BLaER1 (cell line): Measurements from ENCODE around the gene GRPR.
"Not testable (repeated sequence)": the region's sequence is repeated elsewhere in the genome, so short reads cannot be mapped to it uniquely, and the experiment has no call there.

ENCODE experiments used
- H3K27ac ChIP-seq: shearing (Covaris generic); formaldehyde crosslinking; 2 replicates; pipeline ENCODE4 v1.8.1; 2022
- H3K27me3 ChIP-seq: shearing (Covaris generic); formaldehyde crosslinking; 2 replicates; pipeline ENCODE4 v1.8.1; 2022
- H3K36me3 ChIP-seq: shearing (Covaris generic); formaldehyde crosslinking; 2 replicates; pipeline ENCODE4 v1.8.1; 2022
- H3K4me1 ChIP-seq: shearing (Covaris generic); formaldehyde crosslinking; 2 replicates; pipeline ENCODE4 v1.8.1; 2022
- H3K4me2 ChIP-seq: shearing (Covaris generic); formaldehyde crosslinking; 2 replicates; pipeline ENCODE4 v1.8.1; 2022
- H3K4me3 ChIP-seq: shearing (Covaris generic); formaldehyde crosslinking; 2 replicates; pipeline ENCODE4 v1.8.1; 2022
- H3K9ac ChIP-seq: shearing (Covaris generic); formaldehyde crosslinking; 2 replicates; pipeline ENCODE4 v1.8.1; 2022
- H3K9me3 ChIP-seq: shearing (Covaris generic); formaldehyde crosslinking; 2 replicates; pipeline ENCODE4 v1.8.1; 2022
- H4K20me1 ChIP-seq: shearing (Covaris generic); formaldehyde crosslinking; 2 replicates; pipeline ENCODE4 v1.8.1; 2022
- Cebpa-rat ChIP-seq: shearing (Covaris generic); IDR thresholded peaks from 2 replicates; pipeline ENCODE4 v1.8.1; 2022

The GRPR gene

GRCh38 chrX:16134936-16135335 lies 11.6 kb downstream of the GRPR start:
- Histone ChIP-seq H3K9ac (no peak overlapping the region), H3K9me3 (no peaks in the 10 kb centered on the region), H3K4me2 (no peak overlapping the region), H3K36me3 (no peaks in the 10 kb centered on the region), H4K20me1 (no peaks in the 10 kb centered on the region), H3K27ac (no peak overlapping the region), H3K4me3 (no peak overlapping the region), H3K27me3 (peaks cover 95% of the 10 kb centered on the region), H3K4me1 (no peaks in the 10 kb centered on the region)
- no peak for TF ChIP-seq Cebpa-rat

GRCh38 chrX:16136080-16136479 lies 12.7 kb downstream of the GRPR start:
- Histone ChIP-seq H3K9ac (no peak overlapping the region), H3K27ac (no peak overlapping the region), H3K9me3 (no peaks in the 10 kb centered on the region), H3K27me3 (peaks cover 94% of the 10 kb centered on the region), H3K4me3 (no peak overlapping the region), H3K4me1 (no peaks in the 10 kb centered on the region), H3K4me2 (no peak overlapping the region), H4K20me1 (no peaks in the 10 kb centered on the region; the same call in 1 of the 2 replicates), H3K36me3 (no peaks in the 10 kb centered on the region)
- no peak for TF ChIP-seq Cebpa-rat

GRCh38 chrX:16137416-16138107 lies 14.2 kb downstream of the GRPR start:
- no peaks in the 10 kb centered on the region for H3K36me3 ChIP-seq

GRCh38 chrX:16138108-16138427 lies 14.7 kb downstream of the GRPR start:
- H3K4me3 ChIP-seq: no peak overlapping the region
- H3K27me3 ChIP-seq: peaks cover 91% of the 10 kb centered on the region
- H3K36me3 ChIP-seq: no peaks in the 10 kb centered on the region

More at GRCh38 chrX:16137416-16138107, 14.2 kb downstream of the GRPR start:
- no peak for TF ChIP-seq Cebpa-rat
- Histone ChIP-seq H3K4me1 (no peaks in the 10 kb centered on the region), H4K20me1 (no peaks in the 10 kb centered on the region; the same call in 1 of the 2 replicates), H3K9ac (no peak overlapping the region), H3K27me3 (peaks cover 89% of the 10 kb centered on the region), H3K4me3 (no peak overlapping the region), H3K4me2 (no peak overlapping the region), H3K9me3 (no peaks in the 10 kb centered on the region), H3K27ac (no peak overlapping the region)

GRCh38 chrX:16140448-16140847 lies 17.1 kb downstream of the GRPR start:
- no peak for TF ChIP-seq Cebpa-rat
- Histone ChIP-seq H3K27me3 (peaks cover 91% of the 10 kb centered on the region), H3K4me3 (no peak overlapping the region), H3K36me3 (no peaks in the 10 kb centered on the region), H3K9me3 (peaks cover 4% of the 10 kb centered on the region; the same call in 1 of the 2 replicates), H3K27ac (no peak overlapping the region), H3K4me2 (no peak overlapping the region), H4K20me1 (no peaks in the 10 kb centered on the region; the same call in 1 of the 2 replicates), H3K9ac (no peak overlapping the region), H3K4me1 (no peaks in the 10 kb centered on the region)

More at GRCh38 chrX:16138108-16138427, 14.7 kb downstream of the GRPR start:
- Histone ChIP-seq H3K4me2 (no peak overlapping the region), H3K9me3 (no peaks in the 10 kb centered on the region), H3K4me1 (no peaks in the 10 kb centered on the region), H3K27ac (no peak overlapping the region), H4K20me1 (no peaks in the 10 kb centered on the region; the same call in 1 of the 2 replicates), H3K9ac (no peak overlapping the region)
- no peak for TF ChIP-seq Cebpa-rat

- no peak for TF ChIP-seq Cebpa-rat
- Histone ChIP-seq H3K36me3 (no peaks in the 10 kb centered on the region), H3K4me2 (no peak overlapping the region), H3K27ac (no peak overlapping the region), H3K9ac (no peak overlapping the region), H3K27me3 (peaks cover 92% of the 10 kb centered on the region), H3K9me3 (peaks cover 4% of the 10 kb centered on the region; the same call in 1 of the 2 replicates), H3K4me3 (no peak overlapping the region), H4K20me1 (no peaks in the 10 kb centered on the region; the same call in 1 of the 2 replicates), H3K4me1 (no peaks in the 10 kb centered on the region)
These were observed 17.6 kb downstream of the GRPR start for GRCh38 chrX:16140983-16141382.

- H3K9me3 ChIP-seq: peaks cover 4% of the 10 kb centered on the region; the same call in 1 of the 2 replicates
- no peak overlapping the region for H3K4me3 ChIP-seq
- no peak for TF ChIP-seq Cebpa-rat
- no peaks in the 10 kb centered on the region for H3K4me1 ChIP-seq
- peaks cover 92% of the 10 kb centered on the region for H3K27me3 ChIP-seq
- H4K20me1 ChIP-seq: no peaks in the 10 kb centered on the region; the same call in 1 of the 2 replicates
- H3K9ac ChIP-seq: no peak overlapping the region
- H3K4me2 ChIP-seq: no peak overlapping the region
- H3K27ac ChIP-seq: no peak overlapping the region
- H3K36me3 ChIP-seq: no peaks in the 10 kb centered on the region
These were observed 18.3 kb downstream of the GRPR start for GRCh38 chrX:16141422-16142245.

GRCh38 chrX:16142246-16142558 lies 18.8 kb downstream of the GRPR start:
- TF ChIP-seq Cebpa-rat: no peak
- Histone ChIP-seq H3K36me3 (no peaks in the 10 kb centered on the region), H3K9me3 (peaks cover 4% of the 10 kb centered on the region; the same call in 1 of the 2 replicates), H3K9ac (no peak overlapping the region), H3K27ac (no peak overlapping the region), H3K4me3 (no peak overlapping the region), H3K27me3 (peaks cover 89% of the 10 kb centered on the region), H3K4me2 (no peak overlapping the region), H4K20me1 (no peaks in the 10 kb centered on the region; the same call in 1 of the 2 replicates), H3K4me1 (no peaks in the 10 kb centered on the region)

GRCh38 chrX:16143968-16144367 lies 20.6 kb downstream of the GRPR start:
- H3K4me2 ChIP-seq: no peak overlapping the region
- no peak overlapping the region for H3K27ac ChIP-seq
- no peak overlapping the region for H3K4me3 ChIP-seq
- H3K27me3 ChIP-seq: peaks cover 83% of the 10 kb centered on the region
- H3K36me3 ChIP-seq: no peaks in the 10 kb centered on the region
- peaks cover 4% of the 10 kb centered on the region; the same call in 1 of the 2 replicates for H3K9me3 ChIP-seq
- no peak overlapping the region for H3K9ac ChIP-seq
- H3K4me1 ChIP-seq: no peaks in the 10 kb centered on the region
- TF ChIP-seq Cebpa-rat: no peak
- H4K20me1 ChIP-seq: no peaks in the 10 kb centered on the region; the same call in 1 of the 2 replicates

GRCh38 chrX:16144420-16144819 lies 21.1 kb downstream of the GRPR start:
- H3K9ac ChIP-seq: no peak overlapping the region
- no peak overlapping the region for H3K4me3 ChIP-seq
- H3K4me1 ChIP-seq: no peaks in the 10 kb centered on the region
- no peak overlapping the region for H3K27ac ChIP-seq
- H3K9me3 ChIP-seq: peaks cover 4% of the 10 kb centered on the region; the same call in 1 of the 2 replicates
- no peaks in the 10 kb centered on the region for H3K36me3 ChIP-seq
- H3K27me3 ChIP-seq: peaks cover 83% of the 10 kb centered on the region
- H4K20me1 ChIP-seq: no peaks in the 10 kb centered on the region; the same call in 1 of the 2 replicates
- no peak for TF ChIP-seq Cebpa-rat
- H3K4me2 ChIP-seq: no peak overlapping the region

GRCh38 chrX:16145093-16145492 lies 21.7 kb downstream of the GRPR start:
- H3K9ac ChIP-seq, H3K27ac ChIP-seq, H3K4me1 ChIP-seq, H3K9me3 ChIP-seq, H3K4me2 ChIP-seq, H4K20me1 ChIP-seq, H3K36me3 ChIP-seq, H3K4me3 ChIP-seq: not testable (repeated sequence)
- peaks cover 82% of the 10 kb centered on the region for H3K27me3 ChIP-seq
